Transverse colon (tissue), 4 donors: ENCODE data around the gene UTP14A. TPM values are rescaled to one million over a fixed set of nuclear protein-coding genes. Genes with fewer than 3 reads are reported as not detected.
A peak's percentile ranks its signal among the peaks of the same experiment; 100 is the strongest.

Experiments used
- DNase-seq: peaks from one replicate; pipeline ENCODE4 v3.0.0-alpha.2; 2019
- H3K27ac ChIP-seq, 4 donors: fragments of 200-600 bp; sonication (generic); 2 replicates each; pipeline ENCODE4 v1.5.1; 2016 to 2018; ENCODE audit warnings: inconsistent platforms in 4 of 4
- H3K27me3 ChIP-seq: fragments of 200-600 bp; sonication (generic); 2 replicates; pipeline ENCODE4 v1.5.1; 2017; ENCODE audit warnings: inconsistent platforms
- H3K36me3 ChIP-seq, 4 donors: fragments of 200-600 bp; sonication (generic); 2 replicates each; pipeline ENCODE4 v1.5.1; 2017 to 2019; ENCODE audit warnings: inconsistent platforms in 4 of 4
- H3K4me1 ChIP-seq, 4 donors: fragments of 200-600 bp; sonication (generic); 2 replicates each; pipeline ENCODE4 v1.5.1; 2017 to 2020; ENCODE audit warnings: inconsistent platforms in 4 of 4
- H3K4me3 ChIP-seq, 4 donors: fragments of 200-600 bp; sonication (generic); 1 replicate in 1 of 4; 2 replicates in 3 of 4; pipeline versions ENCODE4 v1.5.1 to v1.6.1; 2017 to 2019; ENCODE audit warnings: inconsistent platforms in 4 of 4
- H3K9me3 ChIP-seq, 2 donors: fragments of 200-600 bp; sonication (generic); 2 replicates each; pipeline ENCODE4 v1.5.1; 2017 to 2019; ENCODE audit warnings: inconsistent platforms in 2 of 2
- CTCF ChIP-seq, 5 experiments: fragments of 200-600 bp in 3 of 5; fragments of 450-650 bp in 2 of 5; sonication (generic) in 3 of 5; IDR thresholded peaks; 1 replicate in 2 of 5; 2 replicates in 3 of 5; pipeline ENCODE4 v1.5.1; 2016 to 2017; ENCODE audit warnings: antibody characterized with exemption in 5 of 5, inconsistent platforms in 3 of 5, mild to moderate bottlenecking in 2 of 5, moderate library complexity in 1 of 5
- EP300 ChIP-seq: sonication (generic); formaldehyde crosslinking; IDR thresholded peaks from one replicate; pipeline ENCODE4 v1.6.1; 2017; ENCODE audit warnings: antibody characterized with exemption, low read depth
- POLR2A ChIP-seq: fragments of 450-650 bp; IDR thresholded peaks from one replicate; pipeline ENCODE4 v1.6.1; 2016; ENCODE audit warnings: antibody characterized with exemption, mild to moderate bottlenecking, moderate library complexity
- POLR2AphosphoS5 ChIP-seq, 3 donors: sonication (generic); formaldehyde crosslinking; IDR thresholded peaks; one replicate each; pipeline ENCODE4 v1.6.1; 2016; ENCODE audit warnings: antibody characterized with exemption in 3 of 3
- WGBS, 2 donors: methylation state at CpG; one replicate each; pipeline ENCODE4 v1.1.5; 2018; ENCODE audit warnings: low coverage in 1 of 2; 5-methylcytosine and 5-hydroxymethylcytosine counted together
- in situ Hi-C, 4 donors: fragments of 200-750 bp; cut with MboI; loops; one replicate each; pipeline versions ENCODE4 v1.15.0 to v1.15.1; 2017; ENCODE audit warnings: low sequenced_read_pairs in 3 of 4, low pct_ligation_motif_present in 1 of 4, low pct_unique_long_range_greater_than_20kb in 1 of 4
- intact Hi-C: fragments of 100-400 bp; cut with DNase I; formaldehyde crosslinking; loops from one replicate; pipeline ENCODE4 v1.15.1; 2023; ENCODE audit warnings: low total_unique reads
- total RNA-seq, 4 donors: library from RNA; depleted of rRNA; stranded (reverse); fragments of >200 nt; gene quantifications; one replicate each; pipeline ENCODE4 v1.1.0, GENCODE V29; 2016

The UTP14A gene
- total RNA-seq, 4 donors from 2014 or later = 7.2 to 14.7 (median 11.4) TPM

- intact Hi-C loops (loop anchor here (10.0 kb wide), 1 partner anchor 52 kb away; the partner anchor contains the start of gene BCORL1), in situ Hi-C loops (loop anchor here in 1 of 4 donors (25.0 kb wide), 1 partner anchor 104 kb away; no protein-coding TSS in a partner anchor)
- peak; percentile 26 for DNase-seq
- Histone ChIP-seq H3K4me1 (peaks cover 0 to 5% (median 0%) of the 10 kb centered on the region in 4 donors), H3K4me3 (peak overlapping the region in 3 of 4 donors; percentile 44 to 66 (median 51)), H3K27ac (peak overlapping the region; percentile 74 to 92 (median 78)), H3K9me3 (no peaks in the 10 kb centered on the region), H3K36me3 (no peaks in the 10 kb centered on the region), H3K27me3 (no peaks in the 10 kb centered on the region)
- TF ChIP-seq EP300 = no peak
- no peak for TF ChIP-seq CTCF (IDR thresholded peaks at IDR 0.05)
- TF ChIP-seq POLR2AphosphoS5 (IDR thresholded peaks at IDR 0.05) = no peak
- TF ChIP-seq POLR2A = no peak
- 62% methylated on average over 44 of the region's 47 CpGs; no CpG with 5 or more reads in 1 of the 2 donors for WGBS, 2 donors
Observed at GRCh38 chrX:129932821-129933321, 26.9 kb downstream of the UTP14A start.

GRCh38 chrX:129933700-129934099, 27.7 kb downstream of the UTP14A start:
- in situ Hi-C loops = loop anchor here in 1 of 4 donors (25.0 kb wide), 1 partner anchor 104 kb away; no protein-coding TSS in a partner anchor
- H3K36me3 ChIP-seq = no peaks in the 10 kb centered on the region
- no peaks in the 10 kb centered on the region for H3K27me3 ChIP-seq
- TF ChIP-seq POLR2AphosphoS5 (IDR thresholded peaks at IDR 0.05) (no peak), POLR2A (no peak)
- H3K4me3 ChIP-seq = no peak overlapping the region
- no peak overlapping the region for H3K27ac ChIP-seq
- intact Hi-C loops = loop anchor here (10.0 kb wide), 1 partner anchor 51 kb away; the partner anchor contains the start of gene BCORL1
- DNase-seq = no peak
- 77% methylated on average over 7 of the region's 7 CpGs; no CpG with 5 or more reads in 1 of the 2 donors for WGBS, 2 donors
- no peaks in the 10 kb centered on the region for H3K9me3 ChIP-seq
- H3K4me1 ChIP-seq = peaks cover 0 to 5% (median 0%) of the 10 kb centered on the region in 4 donors

- Histone ChIP-seq H3K4me3 (no peak overlapping the region), H3K4me1 (peaks cover 0 to 5% (median 0%) of the 10 kb centered on the region in 4 donors), H3K27me3 (no peaks in the 10 kb centered on the region), H3K9me3 (no peaks in the 10 kb centered on the region), H3K27ac (no peak overlapping the region), H3K36me3 (no peaks in the 10 kb centered on the region)
- in situ Hi-C loops = loop anchor here in 1 of 4 donors (25.0 kb wide), 1 partner anchor 103 kb away; no protein-coding TSS in a partner anchor
- WGBS, 2 donors = 75% methylated on average over 10 of the region's 10 CpGs; no CpG with 5 or more reads in 1 of the 2 donors
- TF ChIP-seq POLR2AphosphoS5 (IDR thresholded peaks at IDR 0.05) (no peak), EP300 (no peak), CTCF (IDR thresholded peaks at IDR 0.05) (no peak), POLR2A (no peak)
- intact Hi-C loops = loop anchor here (10.0 kb wide), 1 partner anchor 50 kb away; the partner anchor contains the start of gene BCORL1
- DNase-seq = no peak
Observed at GRCh38 chrX:129934461-129934860, 28.5 kb downstream of the UTP14A start.

- H3K27me3 ChIP-seq = no peaks in the 10 kb centered on the region
- TF ChIP-seq CTCF (IDR thresholded peaks at IDR 0.05) = no peak
- no peak for TF ChIP-seq POLR2AphosphoS5 (IDR thresholded peaks at IDR 0.05)
- no peak for TF ChIP-seq POLR2A
- no peak for TF ChIP-seq EP300
- intact Hi-C loops = loop anchor here (10.0 kb wide), 1 partner anchor 50 kb away; the partner anchor contains the start of gene BCORL1
- no peak overlapping the region for H3K27ac ChIP-seq
- H3K4me3 ChIP-seq = no peak overlapping the region
- WGBS, 2 donors = 75% methylated on average over 5 of the region's 5 CpGs; no CpG with 5 or more reads in 1 of the 2 donors
- no peaks in the 10 kb centered on the region for H3K36me3 ChIP-seq
- H3K4me1 ChIP-seq = peaks cover 0 to 5% (median 0%) of the 10 kb centered on the region in 4 donors
- in situ Hi-C loops = loop anchor here in 1 of 4 donors (25.0 kb wide), 1 partner anchor 102 kb away; no protein-coding TSS in a partner anchor
- no peaks in the 10 kb centered on the region for H3K9me3 ChIP-seq
- no peak for DNase-seq
Observed at GRCh38 chrX:129934952-129935351, 29.0 kb downstream of the UTP14A start.
